ENCODE data around the gene ONECUT3. TPM values are rescaled to one million over a fixed set of nuclear protein-coding genes. Genes with fewer than 3 reads are reported as not detected.
A peak's percentile ranks its signal among the peaks of the same experiment; 100 is the strongest.

Gene ONECUT3
- total RNA-seq, 1 experiment from 2014 or later: 0.04 TPM

- TF ChIP-seq ZBTB21 (CRISPR knock-in tag; IDR thresholded peaks at IDR 0.05; ENCODE audit: borderline replicate concordance) (no peak), ZMAT4 (CRISPR knock-in tag; IDR thresholded peaks at IDR 0.05) (no peak), CTCF (IDR thresholded peaks at IDR 0.05) (peak; percentile 85), MXD4 (CRISPR knock-in tag; IDR thresholded peaks at IDR 0.05; ENCODE audit: borderline replicate concordance) (no peak), IRF1 (CRISPR knock-in tag; IDR thresholded peaks at IDR 0.05) (no peak), ZBTB43 (CRISPR knock-in tag; IDR thresholded peaks at IDR 0.05) (no peak), GTF2I (CRISPR knock-in tag; conservative IDR thresholded peaks at IDR 0.05) (no peak), ZNF263 (CRISPR knock-in tag; IDR thresholded peaks at IDR 0.05; ENCODE audit: low read depth) (peak; percentile 94; the same call in 1 of the 2 replicates), SOX15 (CRISPR knock-in tag; IDR thresholded peaks at IDR 0.05) (no peak), PRRX2 (CRISPR knock-in tag; IDR thresholded peaks at IDR 0.05) (no peak), USF1 (CRISPR knock-in tag; IDR thresholded peaks at IDR 0.05) (no peak), TCF7 (CRISPR knock-in tag; IDR thresholded peaks at IDR 0.05; ENCODE audit: low read depth) (no peak)
These were observed 72.7 kb downstream of the ONECUT3 start (continued) for GRCh38 chr19:1825909-1826556.

GRCh38 chr19:1826557-1827521 is 73.5 kb downstream of the ONECUT3 start:
- peaks cover 6% of the 10 kb centered on the region; the same call in 1 of the 2 replicates for H3K4me1 Mint-ChIP-seq
- no peaks in the 10 kb centered on the region for H3K27me3 Mint-ChIP-seq (ENCODE audit: low read depth)
- H3K9me3 Mint-ChIP-seq: no peaks in the 10 kb centered on the region
- DNase-seq (ENCODE audit: low spot score) (peak; percentile 42), ATAC-seq (peak; percentile 42)
- no peak overlapping the region for H3K27ac Mint-ChIP-seq
- H3K4me3 Mint-ChIP-seq: no peak overlapping the region
- ChIA-PET CTCF (interaction anchor here (0.5 to 4.9 kb wide), 78 partner anchors 10 to 1302 kb away, joined by 3 to 216 read pairs (median 5); partner anchors contain the start of genes ADAT3, ATP8B3, MBD3 and REEP6), POLR2A (interaction anchor here (0.6 to 1.8 kb wide), 6 partner anchors 11 to 325 kb away, joined by 3 to 8 read pairs (median 3); partner anchors contain the start of gene AP3D1)
- peaks cover 8% of the 10 kb centered on the region for H3K36me3 Mint-ChIP-seq
- no peak for TF ChIP-seq KAT7 (CRISPR knock-in tag; IDR thresholded peaks at IDR 0.05; ENCODE audit: borderline replicate concordance)
- peak; percentile 43; the same call in 1 of the 2 replicates for TF ChIP-seq HMGXB4 (CRISPR knock-in tag; IDR thresholded peaks at IDR 0.05)
- 0 out of 2 replicates have a peak, but pooled peaks have one; percentile 26 for TF ChIP-seq ZNF263 (CRISPR knock-in tag; IDR thresholded peaks at IDR 0.05; ENCODE audit: low read depth)
- no peak for TF ChIP-seq OVOL2 (CRISPR knock-in tag; IDR thresholded peaks at IDR 0.05; ENCODE audit: borderline replicate concordance)

Data from WTC11 (cell line).